ENCODE results near the gene FGGY. TPM values are rescaled to one million over a fixed set of nuclear protein-coding genes. Genes with fewer than 3 reads are reported as not detected.

The FGGY gene
- total and polyA plus RNA-seq, 2 donors (not counting 1 experiment from before 2014, with no cell fraction given) = 6.1 to 38.5 TPM

- ChIA-PET POLR2A (no interaction called here), CTCF (no interaction called here)
- Histone ChIP-seq H3K9me3 (ENCODE audit: control extremely low read depth in 1 of 3, control insufficient read depth in 2 of 3, insufficient read depth in 1 of 3, low read length in 2 of 3) (no peaks in the 10 kb centered on the region), H3K9ac (ENCODE audit: low read length) (no peak overlapping the region), H3K4me1 (ENCODE audit: control insufficient read depth in 2 of 2, insufficient read depth in 2 of 2, low read length in 2 of 2) (no peaks in the 10 kb centered on the region), H4K20me1 (ENCODE audit: control insufficient read depth, insufficient read depth, low read length, poor library complexity, severe bottlenecking) (no peaks in the 10 kb centered on the region), H3K4me2 (replicated peaks; ENCODE audit: low read depth, low read length, poor library complexity, severe bottlenecking) (no peak overlapping the region), H3K79me2 (ENCODE audit: control insufficient read depth, insufficient read depth, low read length) (no peaks in the 10 kb centered on the region), H3K27me3 (replicated peaks in 1 of 4; ENCODE audit: control extremely low read depth in 1 of 4, control insufficient read depth in 3 of 4, insufficient read depth in 4 of 4, low read length in 3 of 4) (no peaks in the 10 kb centered on the region), H2AFZ (ENCODE audit: insufficient read depth, low read depth, low read length, poor library complexity, severe bottlenecking) (no peak overlapping the region), H3K36me3 (replicated peaks in 1 of 2; ENCODE audit: control extremely low read depth in 1 of 2, control insufficient read depth in 1 of 2, extremely low read depth in 1 of 2, insufficient read depth in 2 of 2, low read length in 1 of 2) (no peaks in the 10 kb centered on the region), H3K27ac (ENCODE audit: low read length in 2 of 2) (no peak overlapping the region), H3K4me3 (ENCODE audit: control extremely low read depth in 1 of 5, extremely low read depth in 1 of 5, insufficient read depth in 1 of 5, low read depth in 2 of 5, low read length in 4 of 5) (no peak overlapping the region)
- Mint-ChIP-seq H3K9me3 (ENCODE audit: insufficient read depth) (no peaks in the 10 kb centered on the region), H3K27me3 (no peaks in the 10 kb centered on the region), H3K27ac (no peak overlapping the region), H3K4me3 (no peak overlapping the region), H3K4me1 (no peaks in the 10 kb centered on the region)
- TF ChIP-seq CTCF (IDR thresholded peaks at IDR 0.05) = no peak
- no peak for TF ChIP-seq EZH2 (IDR thresholded peaks at IDR 0.05; ENCODE audit: borderline replicate concordance, insufficient read depth, low read depth, low read length, poor library complexity, severe bottlenecking)
- DNase-seq (no peak), ATAC-seq (ENCODE audit: low read depth) (no peak)
- intact Hi-C loops (cut with micrococcal nuclease) = no loop called here
Observed at GRCh38 chr1:59332983-59333382, 36.1 kb downstream of the FGGY start.

- Mint-ChIP-seq H3K27me3 (no peaks in the 10 kb centered on the region), H3K9me3 (ENCODE audit: insufficient read depth) (no peaks in the 10 kb centered on the region), H3K4me3 (no peak overlapping the region), H3K4me1 (no peaks in the 10 kb centered on the region), H3K27ac (no peak overlapping the region)
- H3K27ac ChIP-seq (ENCODE audit: low read length in 2 of 2) = no peak overlapping the region
- H3K27me3 ChIP-seq (replicated peaks in 1 of 4; ENCODE audit: control extremely low read depth in 1 of 4, control insufficient read depth in 3 of 4, insufficient read depth in 4 of 4, low read length in 3 of 4) = no peaks in the 10 kb centered on the region
- intact Hi-C loops (cut with micrococcal nuclease) = no loop called here
- no peak overlapping the region for H2AFZ ChIP-seq (ENCODE audit: insufficient read depth, low read depth, low read length, poor library complexity, severe bottlenecking)
- no peak for TF ChIP-seq EZH2 (IDR thresholded peaks at IDR 0.05; ENCODE audit: borderline replicate concordance, insufficient read depth, low read depth, low read length, poor library complexity, severe bottlenecking)
- no peak for TF ChIP-seq CTCF (IDR thresholded peaks at IDR 0.05)
- DNase-seq (no peak), ATAC-seq (ENCODE audit: low read depth) (no peak)
- no peaks in the 10 kb centered on the region for H3K79me2 ChIP-seq (ENCODE audit: control insufficient read depth, insufficient read depth, low read length)
- H3K9ac ChIP-seq (ENCODE audit: low read length) = no peak overlapping the region
- ChIA-PET CTCF (no interaction called here), POLR2A (no interaction called here)
- H3K36me3 ChIP-seq (replicated peaks in 1 of 2; ENCODE audit: control extremely low read depth in 1 of 2, control insufficient read depth in 1 of 2, extremely low read depth in 1 of 2, insufficient read depth in 2 of 2, low read length in 1 of 2) = no peaks in the 10 kb centered on the region
- H3K4me1 ChIP-seq (ENCODE audit: control insufficient read depth in 2 of 2, insufficient read depth in 2 of 2, low read length in 2 of 2) = no peaks in the 10 kb centered on the region
- no peaks in the 10 kb centered on the region for H3K9me3 ChIP-seq (ENCODE audit: control extremely low read depth in 1 of 3, control insufficient read depth in 2 of 3, insufficient read depth in 1 of 3, low read length in 2 of 3)
- WGBS (ENCODE audit: insufficient coverage) = 100% methylated on average over 2 of the region's 3 CpGs
- no peak overlapping the region for H3K4me2 ChIP-seq (replicated peaks; ENCODE audit: low read depth, low read length, poor library complexity, severe bottlenecking)
- H3K4me3 ChIP-seq (ENCODE audit: control extremely low read depth in 1 of 5, extremely low read depth in 1 of 5, insufficient read depth in 1 of 5, low read depth in 2 of 5, low read length in 4 of 5) = no peak overlapping the region
- no peaks in the 10 kb centered on the region for H4K20me1 ChIP-seq (ENCODE audit: control insufficient read depth, insufficient read depth, low read length, poor library complexity, severe bottlenecking)
Observed at GRCh38 chr1:59333626-59334277, 36.9 kb downstream of the FGGY start.
